B cell (primary cell): ENCODE measurements around the gene ERN1. TPM values are rescaled to one million over a fixed set of nuclear protein-coding genes. Genes with fewer than 3 reads are reported as not detected.
A peak's percentile ranks its signal among the peaks of the same experiment; 100 is the strongest.

ENCODE experiments used
- ATAC-seq: fragments of 200-7000 bp; cut with Tn5 transposase; one replicate; pipeline ENCODE4 v1.10.0; 2021; ENCODE audit warnings: low read depth, mild to moderate bottlenecking, moderate number of reproducible peaks, moderate library complexity
- CTCF ChIA-PET: fragments of 350-600 bp; sonication (Branson Sonifier 250); formaldehyde crosslinking; loops from one replicate; lab custom pipeline; 2021; ENCODE audit warnings: antibody characterized with exemption, inconsistent platforms; lab: Charles Lee
- POLR2A ChIA-PET: fragments of 350-600 bp; sonication (Branson Sonifier 250); formaldehyde crosslinking; loops from one replicate; lab custom pipeline; 2021; ENCODE audit warnings: antibody characterized with exemption; lab: Charles Lee
- DNase-seq: peaks from one replicate; pipeline ENCODE4 v3.0.0; 2013
- H2AFZ ChIP-seq: 2 replicates; pipeline ENCODE4 v1.6.1; 2012; ENCODE audit warnings: mild to moderate bottlenecking, low read depth, low read length; ENCODE audit not compliant: insufficient read depth, poor library complexity, severe bottlenecking
- H3K27ac ChIP-seq, 2 donors: 1 replicate in 1 of 2; 2 replicates in 1 of 2; pipeline ENCODE4 v1.5.1; 2012 to 2013; ENCODE audit warnings: low read length in 2 of 2, mild to moderate bottlenecking in 2 of 2, moderate library complexity in 1 of 2
- H3K27me3 ChIP-seq, 4 experiments: fragments of 200-600 bp in 1 of 4; sonication (generic) in 1 of 4; replicated peaks in 1 of 4; 1 replicate in 2 of 4; 2 replicates in 2 of 4; pipeline versions ENCODE4 v1.6.1 to v1.7.0; 2013 to 2016; ENCODE audit warnings: low read length in 3 of 4, mild to moderate bottlenecking in 2 of 4, mixed read lengths in 1 of 4, moderate library complexity in 1 of 4; ENCODE audit not compliant: insufficient read depth in 4 of 4, control insufficient read depth in 3 of 4; ENCODE audit errors: control extremely low read depth in 1 of 4
- H3K36me3 ChIP-seq, 2 experiments: replicated peaks in 1 of 2; 1 replicate in 1 of 2; 2 replicates in 1 of 2; pipeline versions ENCODE4 v1.6.1 to v1.7.1; 2013; ENCODE audit warnings: low read length in 1 of 2; ENCODE audit not compliant: insufficient read depth in 2 of 2, control insufficient read depth in 1 of 2; ENCODE audit errors: control extremely low read depth in 1 of 2, extremely low read depth in 1 of 2
- H3K4me1 ChIP-seq, 2 donors: fragments of 200-600 bp in 1 of 2; sonication (generic) in 1 of 2; 1 replicate in 1 of 2; 2 replicates in 1 of 2; pipeline versions ENCODE4 v1.5.1 to v1.6.1; 2013 to 2017; ENCODE audit warnings: low read length in 2 of 2; ENCODE audit not compliant: control insufficient read depth in 2 of 2, insufficient read depth in 2 of 2
- H3K4me2 ChIP-seq: replicated peaks from 2 replicates; pipeline ENCODE3; 2012; ENCODE audit warnings: mild to moderate bottlenecking, low read depth, low read length; ENCODE audit not compliant: poor library complexity, severe bottlenecking
- H3K4me3 ChIP-seq, 5 experiments: fragments of 200-600 bp in 1 of 5; sonication (generic) in 1 of 5; 1 replicate in 3 of 5; 2 replicates in 2 of 5; pipeline versions ENCODE4 v1.5.1 to v1.7.0; 2011 to 2016; ENCODE audit warnings: low read length in 4 of 5, mild to moderate bottlenecking in 4 of 5, low read depth in 2 of 5, control low read depth in 1 of 5, moderate library complexity in 1 of 5; ENCODE audit not compliant: insufficient read depth in 1 of 5; ENCODE audit errors: control extremely low read depth in 1 of 5, extremely low read depth in 1 of 5
- H3K79me2 ChIP-seq: fragments of 200-600 bp; sonication (generic); one replicate; pipeline ENCODE4 v1.6.0; 2016; ENCODE audit warnings: low read length; ENCODE audit not compliant: control insufficient read depth, insufficient read depth
- H3K9ac ChIP-seq: fragments of 200-600 bp; sonication (generic); 2 replicates; pipeline ENCODE4 v1.6.1; 2017; ENCODE audit warnings: mild to moderate bottlenecking, low read length, moderate library complexity
- H3K9me3 ChIP-seq, 3 donors: one replicate each; pipeline versions ENCODE4 v1.6.1 to v1.7.1; 2013; ENCODE audit warnings: low read length in 2 of 3; ENCODE audit not compliant: control insufficient read depth in 2 of 3, insufficient read depth in 1 of 3; ENCODE audit errors: control extremely low read depth in 1 of 3
- H4K20me1 ChIP-seq: 2 replicates; pipeline ENCODE4 v1.6.0; 2012; ENCODE audit warnings: mild to moderate bottlenecking, low read length; ENCODE audit not compliant: insufficient read depth, control insufficient read depth, poor library complexity, severe bottlenecking
- H3K27ac Mint-ChIP-seq: one replicate; pipeline ENCODE4 v1.8.0; 2021; ENCODE audit warnings: mixed read lengths
- H3K27me3 Mint-ChIP-seq: one replicate; pipeline ENCODE4 v1.8.0; 2021; ENCODE audit warnings: mixed read lengths
- H3K4me1 Mint-ChIP-seq: one replicate; pipeline ENCODE4 v1.8.0; 2021; ENCODE audit warnings: mixed read lengths
- H3K4me3 Mint-ChIP-seq: one replicate; pipeline ENCODE4 v1.8.0; 2021; ENCODE audit warnings: mixed read lengths
- H3K9me3 Mint-ChIP-seq: one replicate; pipeline ENCODE4 v1.8.0; 2022; ENCODE audit warnings: mixed read lengths; ENCODE audit not compliant: insufficient read depth
- EZH2 ChIP-seq: IDR thresholded peaks from 2 replicates; pipeline ENCODE4 v1.6.1; 2012; ENCODE audit warnings: borderline replicate concordance, low read depth, mild to moderate bottlenecking, moderate library complexity, low read length; ENCODE audit not compliant: insufficient read depth, poor library complexity, severe bottlenecking
- WGBS: methylation state at CpG from one replicate; pipeline ENCODE4 v1.1.5; 2013; ENCODE audit warnings: missing lambda C conversion rate; ENCODE audit not compliant: insufficient coverage; 5-methylcytosine and 5-hydroxymethylcytosine counted together
- intact Hi-C: fragments of 100-400 bp; cut with micrococcal nuclease; formaldehyde crosslinking; loops from one replicate; pipeline ENCODE4 v1.10.0; 2022
- polyA plus RNA-seq: library from polyadenylated mRNA; depleted of rRNA; stranded (reverse); fragments of >200 nt; gene quantifications from 2 replicates; pipeline ENCODE4 v1.2.3, GENCODE V29; 2012
- total RNA-seq, 2 donors: library from RNA; stranded (reverse); fragments of 120-200 nt in 1 of 2; gene quantifications; 1 replicate in 1 of 2; 2 replicates in 1 of 2; pipeline versions ENCODE4 v1.2.3 to v1.2.4, GENCODE V29; 2013 to 2022
- TF ChIP-seq, protein P1 (sequence below): fragments of 200-600 bp; IDR thresholded peaks from one replicate; pipeline ENCODE4 v1.8.0; 2022; ENCODE audit warnings: antibody characterized with exemption, mild to moderate bottlenecking

ERN1 gene
- total and polyA plus RNA-seq, 2 donors (not counting 1 experiment from before 2014, with no cell fraction given) = 7.0 to 19.4 TPM

GRCh38 chr17:64073771-64074703 is 55.9 kb downstream of the ERN1 start:
- Histone ChIP-seq H3K9ac (peak overlapping the region; percentile 32), H3K27me3 (no peaks in the 10 kb centered on the region), H3K4me2 (peak overlapping the region; percentile 63), H3K4me3 (peak overlapping the region in 3 of 5 experiments; percentile 6 to 42 (median 13)), H4K20me1 (no peaks in the 10 kb centered on the region), H3K4me1 (peaks cover 27 to 37% of the 10 kb centered on the region in 2 donors), H3K9me3 (peaks cover under 1 to 11% (median 6%) of the 10 kb centered on the region in 3 donors), H3K79me2 (no peaks in the 10 kb centered on the region), H2AFZ (no peak overlapping the region), H3K27ac (no peak overlapping the region), H3K36me3 (peaks cover 0 to 5% of the 10 kb centered on the region in 2 experiments)
- intact Hi-C loops = no loop called here
- ATAC-seq (peak; percentile 90), DNase-seq (peak; percentile 71)
- Mint-ChIP-seq H3K4me1 (peaks cover 33% of the 10 kb centered on the region), H3K27me3 (no peaks in the 10 kb centered on the region), H3K4me3 (peak overlapping the region; percentile 53), H3K27ac (peak overlapping the region; percentile 5), H3K9me3 (peaks cover 7% of the 10 kb centered on the region)
- POLR2A ChIA-PET = interaction anchor here (0.9 to 1.0 kb wide), 2 partner anchors 53 to 154 kb away, joined by 5 to 6 read pairs; partner anchors contain the start of gene ICAM2
- CTCF ChIA-PET = interaction anchor here (0.7 to 3.2 kb wide), 14 partner anchors 11 to 225 kb away, joined by 3 to 27 read pairs (median 4); partner anchors contain the start of gene ICAM2
- 30% methylated on average over 4 of the region's 9 CpGs for WGBS
- TF ChIP-seq, protein P1, sequence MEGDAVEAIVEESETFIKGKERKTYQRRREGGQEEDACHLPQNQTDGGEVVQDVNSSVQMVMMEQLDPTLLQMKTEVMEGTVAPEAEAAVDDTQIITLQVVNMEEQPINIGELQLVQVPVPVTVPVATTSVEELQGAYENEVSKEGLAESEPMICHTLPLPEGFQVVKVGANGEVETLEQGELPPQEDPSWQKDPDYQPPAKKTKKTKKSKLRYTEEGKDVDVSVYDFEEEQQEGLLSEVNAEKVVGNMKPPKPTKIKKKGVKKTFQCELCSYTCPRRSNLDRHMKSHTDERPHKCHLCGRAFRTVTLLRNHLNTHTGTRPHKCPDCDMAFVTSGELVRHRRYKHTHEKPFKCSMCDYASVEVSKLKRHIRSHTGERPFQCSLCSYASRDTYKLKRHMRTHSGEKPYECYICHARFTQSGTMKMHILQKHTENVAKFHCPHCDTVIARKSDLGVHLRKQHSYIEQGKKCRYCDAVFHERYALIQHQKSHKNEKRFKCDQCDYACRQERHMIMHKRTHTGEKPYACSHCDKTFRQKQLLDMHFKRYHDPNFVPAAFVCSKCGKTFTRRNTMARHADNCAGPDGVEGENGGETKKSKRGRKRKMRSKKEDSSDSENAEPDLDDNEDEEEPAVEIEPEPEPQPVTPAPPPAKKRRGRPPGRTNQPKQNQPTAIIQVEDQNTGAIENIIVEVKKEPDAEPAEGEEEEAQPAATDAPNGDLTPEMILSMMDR = no peak
- no peak for TF ChIP-seq EZH2

- Histone ChIP-seq H3K4me1 (peaks cover 24 to 29% of the 10 kb centered on the region in 2 donors), H3K4me2 (no peak overlapping the region), H2AFZ (no peak overlapping the region), H3K27me3 (no peaks in the 10 kb centered on the region), H3K9ac (no peak overlapping the region), H3K9me3 (peaks cover 3 to 17% (median 12%) of the 10 kb centered on the region in 3 donors), H3K79me2 (no peaks in the 10 kb centered on the region), H3K27ac (no peak overlapping the region), H3K4me3 (no peak overlapping the region), H3K36me3 (peaks cover 0 to 5% of the 10 kb centered on the region in 2 experiments), H4K20me1 (no peaks in the 10 kb centered on the region)
- ChIA-PET CTCF (no interaction called here), POLR2A (no interaction called here)
- no peak overlapping the region for H3K27ac Mint-ChIP-seq
- 100% methylated on average over 2 of the region's 3 CpGs for WGBS
- no peak for ATAC-seq
- DNase-seq = no peak
- H3K4me3 Mint-ChIP-seq = no peak overlapping the region
- no peaks in the 10 kb centered on the region for H3K27me3 Mint-ChIP-seq
- H3K9me3 Mint-ChIP-seq = peaks cover 11% of the 10 kb centered on the region
- intact Hi-C loops = no loop called here
- no peak for TF ChIP-seq EZH2
- TF ChIP-seq, protein P1 = no peak
- H3K4me1 Mint-ChIP-seq = peaks cover 28% of the 10 kb centered on the region
Measured at GRCh38 chr17:64071111-64071510, 58.8 kb downstream of the ERN1 start.
